ENCODE results near the gene PLPP1. TPM values are rescaled to one million over a fixed set of nuclear protein-coding genes. Genes with fewer than 3 reads are reported as not detected.
A peak's percentile ranks its signal among the peaks of the same experiment; 100 is the strongest.

Gene PLPP1
- total and polyA plus RNA-seq, 2 of the 13 experiments (the other 11 are each of a cell fraction or from before 2014, with no cell fraction given), result 7.3 to 12.1 TPM

- TF ChIP-seq ZNF276 (CRISPR knock-in tag; IDR thresholded peaks at IDR 0.05; ENCODE audit: low read depth) (no peak), MTF2 (CRISPR knock-in tag; IDR thresholded peaks at IDR 0.05; ENCODE audit: borderline replicate concordance) (no peak), ATF6 (CRISPR knock-in tag; conservative IDR thresholded peaks at IDR 0.05) (no peak), KLF12 (CRISPR knock-in tag; IDR thresholded peaks at IDR 0.05; ENCODE audit: borderline replicate concordance) (0 out of 2 replicates have a peak, but pooled peaks have one; percentile 38), ZBTB39 (CRISPR knock-in tag; IDR thresholded peaks at IDR 0.05) (no peak), BATF2 (CRISPR knock-in tag; IDR thresholded peaks at IDR 0.05) (no peak), ZNF740 (CRISPR knock-in tag; IDR thresholded peaks at IDR 0.05) (0 out of 2 replicates have a peak, but pooled peaks have one; percentile 6), SPEN (CRISPR knock-in tag; IDR thresholded peaks at IDR 0.05; ENCODE audit: low read depth) (no peak), ZNF24 (IDR thresholded peaks at IDR 0.05) (no peak), SIN3B (IDR thresholded peaks at IDR 0.05; ENCODE audit: low read length) (no peak), ZNF138 (CRISPR knock-in tag; IDR thresholded peaks at IDR 0.05; ENCODE audit: low read depth) (no peak), PATZ1 (CRISPR knock-in tag; IDR thresholded peaks at IDR 0.05) (no peak), ZNF101 (CRISPR knock-in tag; IDR thresholded peaks at IDR 0.05; ENCODE audit: borderline replicate concordance, low read depth) (no peak)
Measured at GRCh38 chr5:55535199-55535905, 588 bp upstream of the PLPP1 start (continued).

Data from HepG2 (cell line).